Mucosa of descending colon (tissue), 3 donors: Measurements from ENCODE around the gene GPC6. TPM values are rescaled to one million over a fixed set of nuclear protein-coding genes. Genes with fewer than 3 reads are reported as not detected.

ENCODE experiments used
- ATAC-seq: fragments of 200-7000 bp; cut with Tn5 transposase; one replicate; pipeline ENCODE4 v1.9.1; 2020; ENCODE audit warnings: mild to moderate bottlenecking, moderate library complexity
- DNase-seq, 3 donors: peaks; one replicate each; pipeline ENCODE4 v3.0.0-alpha.2; 2020
- H3K36me3 ChIP-seq: fragments of 200-600 bp; one replicate; pipeline ENCODE4 v1.8.0; 2021; ENCODE audit warnings: low read depth, mild to moderate bottlenecking
- H3K4me1 ChIP-seq: fragments of 200-600 bp; one replicate; pipeline ENCODE4 v1.8.0; 2021; ENCODE audit warnings: low read depth, mild to moderate bottlenecking
- H3K4me3 ChIP-seq: fragments of 200-600 bp; one replicate; pipeline ENCODE4 v1.8.0; 2021; ENCODE audit warnings: mild to moderate bottlenecking
- H3K9me3 ChIP-seq: fragments of 200-600 bp; one replicate; pipeline ENCODE4 v1.8.0; 2021; ENCODE audit warnings: mild to moderate bottlenecking
- intact Hi-C, 2 donors: fragments of 100-400 bp; cut with DNase I in 1 of 2; cut with micrococcal nuclease in 1 of 2; formaldehyde crosslinking; loops; one replicate each; pipeline versions ENCODE4 v1.11.0 to v1.11.1; 2022; cut with DNase I, micrococcal nuclease
- total RNA-seq, 3 donors: library from RNA; stranded (reverse); fragmentation: NEBNext Ultra II Directional in 2 of 3; extraction: Animal tissue kit (Norgen Biotek cat#: 25700) in 2 of 3; gene quantifications; one replicate each; pipeline versions ENCODE4 v1.2.1 to v1.2.4, GENCODE V29; 2021 to 2023
- TF ChIP-seq, protein P1 (sequence below): fragments of 200-600 bp; IDR thresholded peaks from one replicate; pipeline ENCODE4 v1.8.0; 2022; ENCODE audit warnings: antibody characterized with exemption, mild to moderate bottlenecking
- donor health status: DM: no; HTN: no; CAD: no; lungs with moderate emphysema.
- donor health status: DM: no; HTN: no; CAD: no.
- donor health status: DM: no; HTN: yes; CAD: no.

Gene GPC6
- total RNA-seq, 3 donors from 2014 or later, result 2.7 to 11.3 (median 7.5) TPM

DNA sequence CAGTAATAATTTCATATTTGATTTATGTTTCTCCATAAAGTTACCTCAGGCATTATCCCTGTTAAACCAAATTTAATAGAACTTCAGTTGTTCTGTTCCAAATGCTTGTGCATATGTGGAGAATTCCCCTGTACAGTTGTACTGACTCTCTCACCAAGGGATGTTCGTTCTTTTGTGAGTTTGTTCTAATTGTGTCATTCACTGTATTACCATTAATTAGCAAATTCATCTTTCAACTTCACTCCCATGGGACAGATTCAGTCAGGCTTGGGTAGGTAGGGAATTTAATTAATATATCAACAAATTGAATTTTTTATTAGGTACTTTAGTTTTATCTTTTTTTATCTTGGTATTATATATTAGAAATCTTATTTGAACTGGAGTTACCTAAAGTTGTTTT is 987.5 kb downstream of the GPC6 start:
- Histone ChIP-seq H3K36me3 (no peaks in the 10 kb centered on the region), H3K4me3 (no peak overlapping the region), H3K4me1 (no peaks in the 10 kb centered on the region), H3K9me3 (no peaks in the 10 kb centered on the region)
- intact Hi-C loops, result no loop called here
- ATAC-seq (no peak), DNase-seq (no peak)
- TF ChIP-seq, protein P1, sequence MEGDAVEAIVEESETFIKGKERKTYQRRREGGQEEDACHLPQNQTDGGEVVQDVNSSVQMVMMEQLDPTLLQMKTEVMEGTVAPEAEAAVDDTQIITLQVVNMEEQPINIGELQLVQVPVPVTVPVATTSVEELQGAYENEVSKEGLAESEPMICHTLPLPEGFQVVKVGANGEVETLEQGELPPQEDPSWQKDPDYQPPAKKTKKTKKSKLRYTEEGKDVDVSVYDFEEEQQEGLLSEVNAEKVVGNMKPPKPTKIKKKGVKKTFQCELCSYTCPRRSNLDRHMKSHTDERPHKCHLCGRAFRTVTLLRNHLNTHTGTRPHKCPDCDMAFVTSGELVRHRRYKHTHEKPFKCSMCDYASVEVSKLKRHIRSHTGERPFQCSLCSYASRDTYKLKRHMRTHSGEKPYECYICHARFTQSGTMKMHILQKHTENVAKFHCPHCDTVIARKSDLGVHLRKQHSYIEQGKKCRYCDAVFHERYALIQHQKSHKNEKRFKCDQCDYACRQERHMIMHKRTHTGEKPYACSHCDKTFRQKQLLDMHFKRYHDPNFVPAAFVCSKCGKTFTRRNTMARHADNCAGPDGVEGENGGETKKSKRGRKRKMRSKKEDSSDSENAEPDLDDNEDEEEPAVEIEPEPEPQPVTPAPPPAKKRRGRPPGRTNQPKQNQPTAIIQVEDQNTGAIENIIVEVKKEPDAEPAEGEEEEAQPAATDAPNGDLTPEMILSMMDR, result no peak

- DNase-seq (no peak), ATAC-seq (no peak)
- Histone ChIP-seq H3K9me3 (no peaks in the 10 kb centered on the region), H3K4me3 (no peak overlapping the region), H3K36me3 (no peaks in the 10 kb centered on the region), H3K4me1 (no peaks in the 10 kb centered on the region)
- TF ChIP-seq, protein P1, result no peak
- intact Hi-C loops, result no loop called here
These were observed 988.4 kb downstream of the GPC6 start for GRCh38 chr13:94214975-94215374.

DNA sequence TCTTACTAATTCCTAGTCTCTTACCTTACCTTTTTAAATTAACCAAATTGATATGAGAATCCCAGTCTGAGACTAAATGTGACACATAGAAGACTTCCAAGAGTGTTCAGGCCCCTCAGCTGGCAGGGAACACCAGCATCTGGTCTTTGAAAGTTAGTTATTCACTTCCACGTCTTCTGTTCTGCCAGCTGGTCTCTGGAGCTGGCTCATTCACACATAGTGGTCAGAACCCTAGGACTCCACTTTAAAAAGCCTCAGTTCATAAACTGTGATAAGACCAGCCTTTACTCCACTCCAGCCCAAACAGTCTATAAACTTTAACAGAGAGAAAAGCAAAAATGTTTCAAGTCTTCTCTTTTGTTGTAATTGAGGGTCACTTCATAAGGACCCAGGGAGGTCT is 989.9 kb downstream of the GPC6 start:
- H3K4me3 ChIP-seq, result no peak overlapping the region
- no peaks in the 10 kb centered on the region for H3K4me1 ChIP-seq
- H3K9me3 ChIP-seq, result no peaks in the 10 kb centered on the region
- TF ChIP-seq, protein P1, result no peak
- no peaks in the 10 kb centered on the region for H3K36me3 ChIP-seq
- ATAC-seq (no peak), DNase-seq (no peak)
- intact Hi-C loops, result no loop called here

- no peaks in the 10 kb centered on the region for H3K9me3 ChIP-seq
- H3K4me1 ChIP-seq, result no peaks in the 10 kb centered on the region
- no peak overlapping the region for H3K4me3 ChIP-seq
- H3K36me3 ChIP-seq, result no peaks in the 10 kb centered on the region
- ATAC-seq (no peak), DNase-seq (no peak)
- intact Hi-C loops, result no loop called here
- TF ChIP-seq, protein P1, result no peak
These were observed 990.8 kb downstream of the GPC6 start for GRCh38 chr13:94217370-94217769.

DNA sequence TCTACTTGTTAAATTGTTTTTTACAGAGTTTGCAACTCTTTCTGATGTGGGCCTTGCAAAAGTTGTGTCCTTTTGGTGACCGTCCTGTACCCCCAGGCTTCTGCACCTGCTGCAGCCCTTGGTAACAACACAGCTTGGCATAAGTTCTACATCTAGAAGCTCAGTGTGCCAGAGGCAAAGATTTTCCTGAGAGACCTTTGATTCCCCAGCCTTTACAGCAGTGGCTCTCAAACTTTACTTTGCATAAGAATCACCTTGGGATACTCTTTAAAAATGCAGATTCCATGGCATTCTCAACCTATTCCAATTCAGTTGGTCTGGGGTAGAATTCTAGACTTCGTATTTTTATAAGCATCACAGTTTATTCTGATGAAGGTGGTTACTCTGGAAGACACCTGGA is 991.9 kb downstream of the GPC6 start:
- H3K9me3 ChIP-seq, result no peaks in the 10 kb centered on the region
- intact Hi-C loops, result no loop called here
- TF ChIP-seq, protein P1, result no peak
- no peaks in the 10 kb centered on the region for H3K4me1 ChIP-seq
- H3K36me3 ChIP-seq, result no peaks in the 10 kb centered on the region
- H3K4me3 ChIP-seq, result no peak overlapping the region
- no peak for ATAC-seq
- no peak for DNase-seq

- no peaks in the 10 kb centered on the region for H3K9me3 ChIP-seq
- TF ChIP-seq, protein P1, result no peak
- intact Hi-C loops, result no loop called here
- H3K4me1 ChIP-seq, result no peaks in the 10 kb centered on the region
- DNase-seq (no peak), ATAC-seq (no peak)
- no peaks in the 10 kb centered on the region for H3K36me3 ChIP-seq
- no peak overlapping the region for H3K4me3 ChIP-seq
These were observed 992.3 kb downstream of the GPC6 start for GRCh38 chr13:94218951-94219350.
